Neutrophil (primary cell): ENCODE results near the gene GOLGA6L10.

Experiments used
- H3K27ac ChIP-seq: fragments of 200-600 bp; sonication (generic); 2 replicates; pipeline ENCODE4 v1.5.1; 2016; ENCODE audit warnings: mild to moderate bottlenecking, moderate library complexity
- H3K27me3 ChIP-seq: fragments of 200-600 bp; sonication (generic); 2 replicates; pipeline ENCODE4 v1.6.0; 2016; ENCODE audit warnings: mild to moderate bottlenecking
- H3K36me3 ChIP-seq: fragments of 200-600 bp; sonication (generic); 2 replicates; pipeline ENCODE4 v1.5.1; 2017
- H3K4me1 ChIP-seq, 2 experiments: fragments of 200-600 bp in 1 of 2; sonication (generic) in 1 of 2; 1 replicate in 1 of 2; 2 replicates in 1 of 2; pipeline versions ENCODE4 v1.5.1 to v1.6.1; 2013 to 2016; ENCODE audit warnings: low read depth in 1 of 2, low read length in 1 of 2, mild to moderate bottlenecking in 1 of 2, moderate library complexity in 1 of 2; ENCODE audit not compliant: control insufficient read depth in 1 of 2, insufficient read depth in 1 of 2
- H3K4me3 ChIP-seq, 2 experiments: fragments of 200-600 bp in 1 of 2; sonication (generic) in 1 of 2; 1 replicate in 1 of 2; 2 replicates in 1 of 2; pipeline ENCODE4 v1.5.1; 2013 to 2016; ENCODE audit warnings: low read depth in 1 of 2, low read length in 1 of 2, mild to moderate bottlenecking in 1 of 2, moderate library complexity in 1 of 2
- H3K9me3 ChIP-seq: fragments of 200-600 bp; sonication (generic); 2 replicates; pipeline ENCODE4 v1.5.1; 2016
- TF ChIP-seq, protein P1 (sequence below): fragments of 200-600 bp; sonication (generic); IDR thresholded peaks from 2 replicates; pipeline ENCODE4 v1.5.1; 2016; ENCODE audit warnings: antibody characterized with exemption

Gene GOLGA6L10

DNA sequence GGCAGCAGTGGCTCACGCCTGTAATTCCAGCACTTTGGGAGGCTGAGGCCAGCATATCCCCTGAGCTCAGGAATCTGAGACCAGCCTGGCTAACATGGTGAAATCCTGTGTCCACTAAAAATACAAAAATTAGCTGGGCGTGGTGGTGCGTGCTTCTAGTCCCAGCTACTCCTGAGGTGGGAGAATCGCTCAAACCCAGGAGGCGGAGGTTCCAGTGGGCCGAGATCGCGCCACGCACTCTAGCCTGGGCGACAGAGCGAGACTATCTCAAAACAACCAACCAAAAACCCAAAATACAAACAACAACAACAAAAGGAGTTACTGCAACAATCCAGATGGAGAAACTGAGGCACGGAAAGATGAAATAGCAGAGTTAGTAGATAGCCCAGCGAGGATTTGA, 51.2 kb downstream of the GOLGA6L10 start:
- TF ChIP-seq, protein P1, sequence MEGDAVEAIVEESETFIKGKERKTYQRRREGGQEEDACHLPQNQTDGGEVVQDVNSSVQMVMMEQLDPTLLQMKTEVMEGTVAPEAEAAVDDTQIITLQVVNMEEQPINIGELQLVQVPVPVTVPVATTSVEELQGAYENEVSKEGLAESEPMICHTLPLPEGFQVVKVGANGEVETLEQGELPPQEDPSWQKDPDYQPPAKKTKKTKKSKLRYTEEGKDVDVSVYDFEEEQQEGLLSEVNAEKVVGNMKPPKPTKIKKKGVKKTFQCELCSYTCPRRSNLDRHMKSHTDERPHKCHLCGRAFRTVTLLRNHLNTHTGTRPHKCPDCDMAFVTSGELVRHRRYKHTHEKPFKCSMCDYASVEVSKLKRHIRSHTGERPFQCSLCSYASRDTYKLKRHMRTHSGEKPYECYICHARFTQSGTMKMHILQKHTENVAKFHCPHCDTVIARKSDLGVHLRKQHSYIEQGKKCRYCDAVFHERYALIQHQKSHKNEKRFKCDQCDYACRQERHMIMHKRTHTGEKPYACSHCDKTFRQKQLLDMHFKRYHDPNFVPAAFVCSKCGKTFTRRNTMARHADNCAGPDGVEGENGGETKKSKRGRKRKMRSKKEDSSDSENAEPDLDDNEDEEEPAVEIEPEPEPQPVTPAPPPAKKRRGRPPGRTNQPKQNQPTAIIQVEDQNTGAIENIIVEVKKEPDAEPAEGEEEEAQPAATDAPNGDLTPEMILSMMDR: no peak
- Histone ChIP-seq H3K9me3 (no peaks in the 10 kb centered on the region), H3K27ac (no peak overlapping the region), H3K4me3 (no peak overlapping the region), H3K4me1 (no peaks in the 10 kb centered on the region), H3K27me3 (peaks cover 13% of the 10 kb centered on the region), H3K36me3 (no peaks in the 10 kb centered on the region)

DNA sequence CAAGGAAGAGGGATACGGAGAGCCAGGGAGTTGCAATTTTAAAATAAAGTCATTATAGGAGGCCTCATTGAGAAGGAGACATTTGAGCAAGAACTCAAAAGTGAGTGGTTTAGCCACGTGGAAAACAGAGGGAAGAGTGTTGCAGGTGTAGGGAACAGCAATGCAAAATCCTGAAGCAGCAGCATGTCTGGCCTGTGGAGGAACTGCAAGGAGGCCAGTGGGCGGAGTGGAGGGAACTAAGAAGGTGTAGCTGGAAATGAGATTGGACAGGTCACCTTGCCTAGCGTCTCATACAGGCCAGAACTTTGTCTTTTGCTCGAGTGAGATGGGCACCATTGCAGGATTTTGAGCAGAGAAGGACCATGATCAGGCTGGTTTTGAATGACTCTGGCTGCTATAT, 51.7 kb downstream of the GOLGA6L10 start:
- TF ChIP-seq, protein P1: no peak
- no peaks in the 10 kb centered on the region for H3K36me3 ChIP-seq
- peaks cover 13% of the 10 kb centered on the region for H3K27me3 ChIP-seq
- H3K4me3 ChIP-seq: no peak overlapping the region
- H3K27ac ChIP-seq: no peak overlapping the region
- no peaks in the 10 kb centered on the region for H3K4me1 ChIP-seq
- H3K9me3 ChIP-seq: no peaks in the 10 kb centered on the region

DNA sequence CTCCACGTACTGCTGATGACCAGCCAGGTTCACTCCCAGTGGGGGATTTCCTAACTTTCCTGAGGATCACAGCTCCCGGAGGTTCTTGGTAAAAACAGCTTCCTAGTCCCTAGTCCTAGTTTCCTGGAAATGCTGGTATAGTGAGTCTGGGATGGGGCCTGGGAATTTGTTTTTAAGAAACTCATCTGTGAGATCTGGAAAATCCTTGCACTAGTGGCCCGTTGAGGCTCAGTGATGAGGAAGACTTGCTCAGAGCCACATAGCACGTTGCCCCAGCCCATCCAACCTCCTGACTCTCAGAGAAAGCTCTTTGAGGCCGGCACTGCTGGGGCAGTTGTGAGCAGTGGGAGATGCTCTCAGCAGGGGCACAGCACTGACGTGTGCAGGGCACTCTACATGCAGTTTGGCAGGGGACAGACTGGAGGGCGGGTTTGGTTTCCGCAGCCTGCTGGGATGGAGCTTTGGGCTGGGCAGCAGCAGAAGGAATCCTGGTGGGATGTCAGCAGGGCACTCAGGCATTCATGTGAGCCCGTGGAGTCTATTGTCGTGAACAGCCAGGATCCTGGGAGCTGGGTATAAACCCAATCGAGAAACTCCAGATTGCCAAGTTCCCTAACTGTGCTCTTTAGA, 55.1 kb downstream of the GOLGA6L10 start:
- TF ChIP-seq, protein P1: no peak
- no peaks in the 10 kb centered on the region for H3K36me3 ChIP-seq
- no peaks in the 10 kb centered on the region for H3K9me3 ChIP-seq
- no peaks in the 10 kb centered on the region for H3K4me1 ChIP-seq
- H3K4me3 ChIP-seq: no peak overlapping the region
- H3K27me3 ChIP-seq: peaks cover 13% of the 10 kb centered on the region
- no peak overlapping the region for H3K27ac ChIP-seq

DNA sequence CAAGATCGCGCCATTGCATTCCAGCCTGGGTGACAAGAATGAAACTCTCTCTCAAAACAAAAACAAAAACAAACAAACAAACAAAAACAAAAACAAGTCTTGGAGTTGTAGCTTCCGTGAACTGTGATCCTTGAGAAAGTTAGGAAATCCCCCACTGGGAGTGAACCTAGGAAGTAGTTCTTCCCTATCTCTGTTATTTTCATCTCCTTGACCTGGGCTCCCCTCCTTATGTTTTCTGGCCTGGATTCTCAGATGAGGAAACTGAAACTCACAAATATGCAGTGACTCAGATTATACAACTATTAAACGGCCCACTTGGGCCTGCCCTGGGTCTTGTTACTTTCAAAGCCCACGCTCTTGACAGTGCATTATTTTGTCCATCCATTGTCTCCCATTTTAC, 57.0 kb downstream of the GOLGA6L10 start:
- Histone ChIP-seq H3K4me1 (no peaks in the 10 kb centered on the region), H3K27me3 (no peaks in the 10 kb centered on the region), H3K4me3 (no peak overlapping the region), H3K36me3 (no peaks in the 10 kb centered on the region), H3K9me3 (no peaks in the 10 kb centered on the region), H3K27ac (no peak overlapping the region)
- TF ChIP-seq, protein P1: no peak
